HepG2 (cell line): ENCODE data around the gene DSCAM. TPM values are rescaled to one million over a fixed set of nuclear protein-coding genes. Genes with fewer than 3 reads are reported as not detected.

Source experiments
- ATAC-seq: fragments of 200-7000 bp; cut with Tn5 transposase; 3 replicates; pipeline ENCODE4 v1.9.1; 2020; ENCODE audit warnings: mild to moderate bottlenecking, moderate library complexity
- BruUV-seq: library from RNA; stranded (reverse); fragments of 400-500 nt; replicated peaks from 2 replicates; lab custom pipeline; 2021; lab: Mats Ljungman, UMichigan
- CTCF ChIA-PET: fragments of 300-600 bp; formaldehyde crosslinking; extraction: SDS; loops from one replicate; lab custom pipeline; 2021; ENCODE audit warnings: low total read pairs, inconsistent platforms, low intra/inter-chr PET ratio; lab: Yijun Ruan, JAX
- POLR2A ChIA-PET: fragments of 350-600 bp; sonication (Branson Sonifier 250); formaldehyde crosslinking; loops from one replicate; lab custom pipeline; 2020; ENCODE audit warnings: antibody characterized with exemption, inconsistent platforms; lab: Yijun Ruan, JAX
- DNase-seq: peaks from one replicate; pipeline ENCODE4 v3.0.0-alpha.2; 2015; ENCODE audit warnings: low spot score
- FAIRE-seq: peaks from 3 replicates; lab custom pipeline; 2011; peaks lifted over from hg19 to GRCh38; lab: Jason Lieb, UNC
- H2AFZ ChIP-seq: one replicate; pipeline ENCODE4 v1.6.1; 2011; ENCODE audit warnings: low read length, inconsistent platforms
- H3K27ac ChIP-seq: fragments of 300-600 bp; 3 replicates; pipeline ENCODE4 v1.8.0; 2011; ENCODE audit warnings: mixed run types, mild to moderate bottlenecking, mixed read lengths, low read length, inconsistent platforms; ENCODE audit not compliant: insufficient read depth; ENCODE audit errors: extremely low read length
- H3K27me3 ChIP-seq, 2 experiments: fragments of 200-600 bp in 1 of 2; 2 replicates in 1 of 2; 3 replicates in 1 of 2; pipeline versions ENCODE4 v1.6.0 to v1.8.0; 2011; ENCODE audit warnings: low read length in 2 of 2, mild to moderate bottlenecking in 2 of 2, moderate library complexity in 2 of 2, inconsistent platforms in 1 of 2; ENCODE audit not compliant: insufficient read depth in 2 of 2, control insufficient read depth in 1 of 2
- H3K36me3 ChIP-seq, 2 experiments: fragments of 200-600 bp in 1 of 2; replicated peaks in 1 of 2; 2 replicates in 1 of 2; 3 replicates in 1 of 2; pipeline versions ENCODE4 v1.5.1 to v1.8.0; 2011; ENCODE audit warnings: low read length in 2 of 2, inconsistent platforms in 1 of 2; ENCODE audit not compliant: insufficient read depth in 2 of 2, control insufficient read depth in 1 of 2
- H3K4me1 ChIP-seq: 2 replicates; pipeline ENCODE4 v1.5.1; 2012; ENCODE audit warnings: low read length, inconsistent platforms; ENCODE audit not compliant: insufficient read depth
- H3K4me2 ChIP-seq: 2 replicates; pipeline ENCODE4 v1.6.0; 2011; ENCODE audit warnings: low read depth, low read length, inconsistent platforms
- H3K4me3 ChIP-seq, 3 experiments: fragments of 200-600 bp in 1 of 3; sonication (generic), shearing (Covaris generic) in 1 of 3; replicated peaks in 1 of 3; 2 replicates each; pipeline ENCODE4 v1.5.1; 2011 to 2016; ENCODE audit warnings: low read length in 3 of 3, inconsistent platforms in 2 of 3, low read depth in 2 of 3, mild to moderate bottlenecking in 2 of 3, control low read depth in 1 of 3, mixed read lengths in 1 of 3; ENCODE audit not compliant: insufficient read depth in 1 of 3
- H3K79me2 ChIP-seq: one replicate; pipeline ENCODE4 v1.6.1; 2011; ENCODE audit warnings: low read length, inconsistent platforms; ENCODE audit not compliant: insufficient read depth
- H3K9ac ChIP-seq: 2 replicates; pipeline ENCODE4 v1.6.0; 2011; ENCODE audit warnings: mild to moderate bottlenecking, low read depth, low read length, inconsistent platforms; ENCODE audit not compliant: insufficient read depth
- H3K9me3 ChIP-seq: 2 replicates; pipeline ENCODE4 v1.5.1; 2012; ENCODE audit warnings: mild to moderate bottlenecking, low read length
- H4K20me1 ChIP-seq: 2 replicates; pipeline ENCODE4 v1.6.0; 2011; ENCODE audit warnings: inconsistent platforms, mild to moderate bottlenecking, low read length, moderate library complexity; ENCODE audit not compliant: insufficient read depth
- ATF7 ChIP-seq, 2 experiments: fragments of 450-650 bp in 1 of 2; sonication (generic) in 1 of 2; formaldehyde crosslinking in 1 of 2; IDR thresholded peaks; 2 replicates each; pipeline versions ENCODE4 v1.4.0 to v1.6.1; 2016 to 2020; ENCODE audit warnings: antibody characterized with exemption in 1 of 2, mild to moderate bottlenecking in 1 of 2, missing genetic modification reagents in 1 of 2
- KLF12 ChIP-seq: sonication (generic); formaldehyde crosslinking; IDR thresholded peaks from 2 replicates; pipeline ENCODE4 v1.4.0; 2020; ENCODE audit warnings: missing genetic modification reagents, borderline replicate concordance
- ZEB1 ChIP-seq: IDR thresholded peaks from 2 replicates; pipeline ENCODE4 v1.6.1; 2012; ENCODE audit warnings: mild to moderate bottlenecking, low read depth, inconsistent platforms; ENCODE audit not compliant: insufficient replicate concordance
- ZKSCAN5 ChIP-seq: sonication (generic); formaldehyde crosslinking; IDR thresholded peaks from 2 replicates; pipeline ENCODE4 v1.5.1; 2020; ENCODE audit warnings: mild to moderate bottlenecking, missing genetic modification reagents
- ZNF780A ChIP-seq: sonication (generic); formaldehyde crosslinking; IDR thresholded peaks from 2 replicates; pipeline ENCODE4 v1.8.0; 2022; ENCODE audit warnings: mild to moderate bottlenecking, missing genetic modification reagents, moderate library complexity
- whole genome bisulfite sequencing: methylation state at CpG from one replicate; pipeline ENCODE4 v1.1.6; 2017; ENCODE audit warnings: low lambda C conversion rate; 5-methylcytosine and 5-hydroxymethylcytosine counted together
- in situ Hi-C: cut with HindIII; loops from 2 replicates; pipeline ENCODE4 v1.10.0; 2017; ENCODE audit warnings: low pct_unique_long_range_greater_than_20kb; ENCODE audit not compliant: extremely low pct_ligation_motif_present
- intact Hi-C: fragments of 100-400 bp; cut with micrococcal nuclease; formaldehyde crosslinking; loops from one replicate; pipeline ENCODE4 v1.10.0; 2022; ENCODE audit not compliant: unreplicated experiment
- polyA plus RNA-seq, 8 experiments: library from polyadenylated mRNA; depleted of rRNA in 3 of 8; stranded (reverse) in 7 of 8; unstranded in 1 of 8; fragments of >200 nt; fragmentation: Illumina TruSeq in 4 of 8; extraction: Trizol in 4 of 8; gene quantifications; 2 replicates each; pipeline versions ENCODE4 v1.2.1 to v1.2.3, GENCODE V29; 2011 to 2016; ENCODE audit warnings: low read depth in 4 of 8, missing spikeins in 1 of 8, mixed read lengths in 1 of 8; ENCODE audit not compliant: insufficient read depth in 1 of 8
- total RNA-seq, 5 experiments: library from RNA; depleted of rRNA; stranded (reverse); fragments of >200 nt; fragmentation: Illumina TruSeq; extraction: Trizol; gene quantifications; 2 replicates each; pipeline ENCODE4 v1.2.3, GENCODE V29; 2016; ENCODE audit warnings: low read depth in 1 of 5
- TF ChIP-seq, protein P1 (sequence below): sonication (generic); formaldehyde crosslinking; IDR thresholded peaks from 2 replicates; pipeline ENCODE4 v1.4.0; 2020; ENCODE audit warnings: mild to moderate bottlenecking, low read depth, missing genetic modification reagents
- TF ChIP-seq, protein P2 (sequence below): sonication (generic); formaldehyde crosslinking; IDR thresholded peaks from 2 replicates; pipeline ENCODE4 v1.8.1; 2023; ENCODE audit warnings: mild to moderate bottlenecking, inconsistent platforms, moderate library complexity, missing genetic modification reagents, borderline replicate concordance
- TF ChIP-seq, protein P3 (sequence below): fragments of 450-650 bp; IDR thresholded peaks from 2 replicates; pipeline ENCODE4 v1.6.1; 2016
- TF ChIP-seq, protein P4 (sequence below): sonication (generic); formaldehyde crosslinking; IDR thresholded peaks from 2 replicates; pipeline ENCODE4 v1.4.0; 2020; ENCODE audit warnings: missing genetic modification reagents, mild to moderate bottlenecking, borderline replicate concordance

Gene DSCAM
- total and polyA plus RNA-seq, 2 of the 13 experiments (the other 11 are each of a cell fraction or from before 2014, with no cell fraction given), result not detected

DNA sequence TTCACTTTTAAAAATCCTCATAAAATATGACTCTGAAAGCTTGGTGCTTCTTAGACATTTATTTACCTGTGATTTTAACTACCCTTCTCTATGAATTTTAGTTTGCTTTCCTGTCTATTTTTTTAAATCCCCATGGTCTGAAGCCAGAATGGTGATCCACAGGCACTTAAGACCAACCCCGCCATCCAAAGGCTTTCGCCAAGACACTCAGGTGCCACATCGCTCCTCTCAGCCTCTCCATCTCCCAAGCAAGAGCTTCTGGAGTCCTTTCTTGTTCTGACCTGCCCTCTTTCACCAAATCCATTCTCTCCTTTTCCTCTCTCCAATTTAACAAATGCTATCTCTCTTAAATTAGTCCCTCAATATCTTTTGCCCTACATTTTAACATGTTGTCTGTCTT is 515.2 kb downstream of the DSCAM start:
- WGBS, result 4% methylated on average over 3 of the region's 3 CpGs
- POLR2A ChIA-PET, result no interaction called here
- CTCF ChIA-PET, result no interaction called here

DNA sequence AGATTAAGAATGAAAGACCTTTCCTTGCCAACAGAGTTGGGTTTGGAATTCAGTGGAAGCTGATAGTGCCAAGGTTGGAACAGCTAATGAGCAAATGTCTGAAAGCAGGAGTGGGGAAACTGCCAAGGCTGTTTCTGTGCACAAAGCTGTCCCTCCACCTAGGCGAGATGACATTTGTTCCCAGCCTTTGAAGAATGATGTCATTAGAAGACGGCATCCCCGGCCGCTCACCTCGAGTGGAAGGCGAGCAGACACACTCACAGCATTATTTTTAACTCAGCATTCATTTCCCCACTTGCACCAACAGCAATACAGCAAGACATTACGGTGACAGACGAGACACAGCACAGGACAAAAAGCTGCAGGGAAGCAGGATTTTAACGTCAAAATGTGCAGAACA is 515.8 kb downstream of the DSCAM start:
- ChIA-PET CTCF (no interaction called here), POLR2A (no interaction called here)
- WGBS, result 14% methylated on average over 9 of the region's 9 CpGs
- H3K36me3 ChIP-seq, result no peaks in the 10 kb centered on the region
- H3K9ac ChIP-seq, result no peak overlapping the region
- H3K27ac ChIP-seq, result no peak overlapping the region
- TF ChIP-seq ZKSCAN5 (no peak), ATF7 (IDR thresholded peaks at IDR 0.05) (peak; percentile 45), ATF7 (CRISPR knock-in tag; IDR thresholded peaks at IDR 0.05) (no peak), KLF12 (no peak), ZNF780A (CRISPR knock-in tag) (no peak)
- TF ChIP-seq, protein P1, sequence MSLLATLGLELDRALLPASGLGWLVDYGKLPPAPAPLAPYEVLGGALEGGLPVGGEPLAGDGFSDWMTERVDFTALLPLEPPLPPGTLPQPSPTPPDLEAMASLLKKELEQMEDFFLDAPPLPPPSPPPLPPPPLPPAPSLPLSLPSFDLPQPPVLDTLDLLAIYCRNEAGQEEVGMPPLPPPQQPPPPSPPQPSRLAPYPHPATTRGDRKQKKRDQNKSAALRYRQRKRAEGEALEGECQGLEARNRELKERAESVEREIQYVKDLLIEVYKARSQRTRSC (CRISPR knock-in tag), result no peak
- TF ChIP-seq, protein P2, sequence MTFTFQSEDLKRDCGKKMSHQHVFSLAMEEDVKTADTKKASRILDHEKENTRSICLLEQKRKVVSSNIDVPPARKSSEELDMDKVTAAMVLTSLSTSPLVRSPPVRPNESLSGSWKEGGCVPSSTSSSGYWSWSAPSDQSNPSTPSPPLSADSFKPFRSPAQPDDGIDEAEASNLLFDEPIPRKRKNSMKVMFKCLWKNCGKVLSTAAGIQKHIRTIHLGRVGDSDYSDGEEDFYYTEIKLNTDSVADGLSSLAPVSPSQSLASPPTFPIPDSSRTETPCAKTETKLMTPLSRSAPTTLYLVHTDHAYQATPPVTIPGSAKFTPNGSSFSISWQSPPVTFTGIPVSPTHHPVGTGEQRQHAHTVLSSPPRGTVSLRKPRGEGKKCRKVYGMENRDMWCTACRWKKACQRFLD (CRISPR knock-in tag), result no peak
- TF ChIP-seq, protein P3, sequence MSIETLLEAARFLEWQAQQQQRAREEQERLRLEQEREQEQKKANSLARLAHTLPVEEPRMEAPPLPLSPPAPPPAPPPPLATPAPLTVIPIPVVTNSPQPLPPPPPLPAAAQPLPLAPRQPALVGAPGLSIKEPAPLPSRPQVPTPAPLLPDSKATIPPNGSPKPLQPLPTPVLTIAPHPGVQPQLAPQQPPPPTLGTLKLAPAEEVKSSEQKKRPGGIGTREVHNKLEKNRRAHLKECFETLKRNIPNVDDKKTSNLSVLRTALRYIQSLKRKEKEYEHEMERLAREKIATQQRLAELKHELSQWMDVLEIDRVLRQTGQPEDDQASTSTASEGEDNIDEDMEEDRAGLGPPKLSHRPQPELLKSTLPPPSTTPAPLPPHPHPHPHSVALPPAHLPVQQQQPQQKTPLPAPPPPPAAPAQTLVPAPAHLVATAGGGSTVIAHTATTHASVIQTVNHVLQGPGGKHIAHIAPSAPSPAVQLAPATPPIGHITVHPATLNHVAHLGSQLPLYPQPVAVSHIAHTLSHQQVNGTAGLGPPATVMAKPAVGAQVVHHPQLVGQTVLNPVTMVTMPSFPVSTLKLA, result no peak
- no peaks in the 10 kb centered on the region; a peak in 1 of 5 replicates for H3K27me3 ChIP-seq
- H3K9me3 ChIP-seq, result peaks cover 71% of the 10 kb centered on the region
- intact Hi-C loops (no loop called here), in situ Hi-C loops (no loop called here)
- no peak overlapping the region for H2AFZ ChIP-seq
- DNase-seq (no peak), FAIRE-seq (no peak), ATAC-seq (no peak)
- no peaks in the 10 kb centered on the region for H3K4me1 ChIP-seq
- H3K4me3 ChIP-seq, result no peak overlapping the region
- no peaks in the 10 kb centered on the region for H3K79me2 ChIP-seq
- no peaks in the 10 kb centered on the region for H4K20me1 ChIP-seq
- BruUV-seq, result no TSS peak
- no peak overlapping the region for H3K4me2 ChIP-seq

More for the DNA sequence above, 515.2 kb downstream of the DSCAM start:
- Histone ChIP-seq H3K4me2 (no peak overlapping the region), H3K4me1 (no peaks in the 10 kb centered on the region), H3K27me3 (no peaks in the 10 kb centered on the region; a peak in 1 of 5 replicates), H3K27ac (no peak overlapping the region), H3K9me3 (peaks cover 71% of the 10 kb centered on the region), H3K36me3 (no peaks in the 10 kb centered on the region), H4K20me1 (no peaks in the 10 kb centered on the region), H3K9ac (no peak overlapping the region), H3K79me2 (no peaks in the 10 kb centered on the region), H3K4me3 (no peak overlapping the region), H2AFZ (no peak overlapping the region)
- intact Hi-C loops, result no loop called here
- ATAC-seq (no peak), FAIRE-seq (no peak), DNase-seq (no peak)
- in situ Hi-C loops, result no loop called here
- BruUV-seq, result no TSS peak
- TF ChIP-seq, protein P4, sequence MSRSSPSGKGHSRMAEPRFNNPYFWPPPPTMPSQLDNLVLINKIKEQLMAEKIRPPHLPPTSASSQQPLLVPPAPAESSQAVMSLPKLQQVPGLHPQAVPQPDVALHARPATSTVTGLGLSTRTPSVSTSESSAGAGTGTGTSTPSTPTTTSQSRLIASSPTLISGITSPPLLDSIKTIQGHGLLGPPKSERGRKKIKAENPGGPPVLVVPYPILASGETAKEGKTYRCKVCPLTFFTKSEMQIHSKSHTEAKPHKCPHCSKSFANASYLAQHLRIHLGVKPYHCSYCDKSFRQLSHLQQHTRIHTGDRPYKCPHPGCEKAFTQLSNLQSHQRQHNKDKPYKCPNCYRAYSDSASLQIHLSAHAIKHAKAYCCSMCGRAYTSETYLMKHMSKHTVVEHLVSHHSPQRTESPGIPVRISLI (CRISPR knock-in tag), result no peak
- TF ChIP-seq ZEB1, result no peak
